HG02870 (cell line): ENCODE results near the gene AMZ1.
"Not testable (repeated sequence)": the region's sequence is repeated elsewhere in the genome, so short reads cannot be mapped to it uniquely, and the experiment has no call there.

Experiments used
- ATAC-seq: cut with Tn5 transposase; IDR thresholded peaks from one replicate; pipeline ENCODE4 v1.9.1; 2021; ENCODE audit warnings: mild to moderate bottlenecking, moderate library complexity; ENCODE audit not compliant: unreplicated experiment

AMZ1 gene

DNA sequence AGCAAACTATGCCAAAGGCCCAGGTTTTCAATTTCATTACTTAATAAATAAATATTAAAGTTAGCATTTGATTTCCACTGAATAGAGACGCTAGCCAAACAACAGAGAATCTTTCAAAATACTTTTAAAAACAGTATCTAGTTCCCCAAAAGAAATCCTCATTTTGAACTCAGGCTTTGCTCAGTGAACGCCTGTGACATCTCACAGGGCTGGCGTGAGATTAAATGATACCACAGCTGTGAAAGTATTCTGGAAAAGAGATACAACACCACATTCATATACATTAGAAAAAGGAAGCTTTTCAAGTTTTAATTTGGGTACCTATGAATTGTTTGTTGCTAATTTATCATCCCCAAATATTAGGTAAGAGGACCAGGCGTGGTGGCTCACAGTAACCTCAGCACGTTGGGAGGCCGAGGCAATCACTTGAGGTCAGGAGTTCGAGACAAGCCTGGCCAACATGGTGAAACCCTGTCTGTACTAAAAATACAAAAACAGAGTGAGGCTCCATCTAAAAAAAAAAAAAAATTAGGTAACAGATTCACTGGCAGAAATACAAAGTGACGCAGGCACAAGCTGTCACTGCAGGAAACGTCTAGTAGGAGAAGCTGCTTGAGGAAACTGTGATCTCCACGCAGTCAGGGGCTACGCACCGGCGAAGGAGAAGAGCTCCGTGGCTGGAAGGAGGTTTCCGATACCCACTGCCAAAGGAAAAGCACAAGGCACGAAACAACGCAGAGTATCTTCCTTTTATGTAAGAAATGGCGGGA is 50.0 kb downstream of the AMZ1 start:
- ATAC-seq: no peak

GRCh38 chr7:2738766-2739549 is 51.0 kb downstream of the AMZ1 start:
- ATAC-seq: no peak

GRCh38 chr7:2743523-2744185 is 55.7 kb downstream of the AMZ1 start:
- ATAC-seq: not testable (repeated sequence)

DNA sequence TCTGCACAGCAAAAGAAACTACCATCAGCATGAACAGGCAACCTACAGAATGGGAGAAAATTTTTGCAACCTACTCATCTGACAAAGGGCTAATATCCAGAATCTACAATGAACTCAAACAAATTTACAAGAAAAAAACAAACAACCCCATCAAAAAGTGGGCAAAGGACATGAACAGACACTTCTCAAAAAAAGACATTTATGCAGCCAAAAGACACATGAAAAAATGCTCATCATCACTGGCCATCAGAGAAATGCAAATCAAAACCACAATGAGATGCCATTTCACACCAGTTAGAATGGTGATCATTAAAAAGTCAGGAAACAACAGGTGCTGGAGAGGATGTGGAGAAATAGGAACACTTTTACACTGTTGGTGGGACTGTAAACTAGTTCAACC is 60.7 kb downstream of the AMZ1 start:
- not testable (repeated sequence) for ATAC-seq

DNA sequence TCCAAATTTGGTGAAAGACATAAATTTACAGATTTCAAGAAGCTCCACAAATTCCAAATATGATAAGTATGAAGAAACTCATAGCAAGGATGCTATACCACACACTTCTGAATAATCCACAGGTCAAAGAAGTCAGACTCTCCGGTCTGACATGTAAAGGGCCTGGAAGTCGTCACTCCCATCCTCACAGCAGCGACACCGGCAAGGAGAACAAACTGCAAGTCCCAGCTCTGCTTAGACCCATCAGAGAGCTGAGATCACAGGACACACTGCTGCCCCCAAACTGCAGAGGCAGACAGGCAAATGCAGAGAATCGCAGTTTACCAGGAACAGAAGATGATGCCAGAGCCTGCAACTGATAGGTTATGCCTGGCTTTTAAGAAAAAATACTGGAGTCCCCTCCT is 62.0 kb downstream of the AMZ1 start:
- no peak for ATAC-seq

DNA sequence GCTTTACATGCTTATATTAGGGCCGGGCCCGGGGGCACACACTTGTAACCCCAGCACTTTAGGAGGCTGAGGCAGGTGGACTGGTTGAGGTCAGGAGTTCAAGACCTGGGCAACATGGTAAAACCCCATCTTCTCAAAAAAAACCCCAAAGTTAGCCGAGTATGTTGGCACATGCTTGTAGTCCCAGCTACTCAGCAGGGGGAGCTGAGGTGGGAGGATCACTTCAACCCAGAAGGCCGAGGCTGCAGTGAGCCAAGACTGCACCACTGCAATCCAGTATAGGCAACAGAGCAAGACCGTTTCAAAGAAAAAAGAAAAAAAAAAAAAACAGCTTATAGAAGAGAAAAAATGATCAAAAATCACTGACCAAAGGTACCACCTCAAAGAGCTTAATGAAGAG is 63.1 kb downstream of the AMZ1 start:
- no peak for ATAC-seq

DNA sequence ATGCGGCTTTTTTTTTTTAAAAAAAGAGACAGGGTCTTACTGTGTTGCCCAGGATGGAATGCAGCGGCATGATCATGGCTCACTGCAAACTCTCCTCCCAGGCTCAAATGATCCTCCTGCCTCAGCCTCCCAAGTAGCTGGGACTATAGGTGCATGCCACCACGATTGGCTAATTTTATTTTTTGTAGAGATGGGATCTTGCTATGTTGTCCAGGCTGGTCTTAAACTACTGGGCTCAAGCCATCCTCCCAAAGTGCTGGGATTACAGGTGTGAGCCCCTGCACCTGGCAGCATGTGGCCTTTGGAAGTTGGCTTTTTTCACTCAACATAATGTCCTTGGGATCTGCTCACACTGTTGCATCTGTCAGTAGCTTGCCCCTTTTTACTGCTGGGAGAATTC is 65.1 kb downstream of the AMZ1 start:
- ATAC-seq: no peak

DNA sequence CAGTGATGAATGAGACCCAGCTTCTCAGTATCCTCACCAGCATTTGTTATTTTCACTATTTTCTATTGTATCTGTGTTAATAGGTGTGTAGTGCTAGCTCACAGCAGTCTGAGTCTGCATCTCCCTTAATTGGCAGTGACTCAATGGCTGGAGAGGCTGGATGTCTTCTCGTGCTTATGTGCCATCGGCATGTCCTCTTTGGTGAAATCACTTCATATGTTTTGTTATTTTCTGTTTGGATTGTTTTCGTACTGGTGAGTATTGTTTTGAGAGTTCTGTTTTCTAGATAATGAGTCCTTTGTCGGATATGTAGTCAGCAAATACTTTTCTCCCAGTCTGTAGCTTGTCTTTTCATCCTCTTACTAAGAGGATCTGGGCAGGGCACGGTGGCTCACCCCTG is 66.1 kb downstream of the AMZ1 start:
- no peak for ATAC-seq

GRCh38 chr7:2754912-2755311 is 66.9 kb downstream of the AMZ1 start:
- no peak for ATAC-seq

- ATAC-seq: no peak
Observed at GRCh38 chr7:2755531-2755930, 67.5 kb downstream of the AMZ1 start.

DNA sequence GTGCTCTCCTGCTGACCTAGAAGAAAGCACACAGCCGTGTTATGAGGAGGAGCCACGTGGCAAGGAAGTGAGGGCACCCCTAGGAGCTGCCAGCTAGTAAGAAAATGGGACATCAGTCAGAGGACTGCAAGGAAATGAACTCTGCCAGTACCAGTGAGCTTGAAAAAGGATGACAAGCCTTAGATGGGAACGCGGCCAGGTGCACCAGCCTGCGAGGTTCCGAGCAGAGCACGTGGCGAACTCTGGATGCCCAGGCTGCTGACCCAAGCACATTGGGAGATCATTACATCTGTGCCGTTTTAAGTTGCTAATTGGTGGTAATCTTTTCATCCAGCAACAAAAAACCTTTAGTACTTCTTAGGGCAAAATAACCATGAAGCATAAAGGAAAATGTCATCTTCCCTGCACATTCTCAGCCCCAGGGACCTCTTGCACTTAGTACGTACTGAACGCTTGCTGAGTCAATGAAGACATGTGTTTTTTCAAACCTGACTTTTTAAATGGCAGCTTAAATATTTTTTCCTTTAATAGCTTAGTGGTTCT is 69.4 kb downstream of the AMZ1 start:
- peak; percentile 1 for ATAC-seq

DNA sequence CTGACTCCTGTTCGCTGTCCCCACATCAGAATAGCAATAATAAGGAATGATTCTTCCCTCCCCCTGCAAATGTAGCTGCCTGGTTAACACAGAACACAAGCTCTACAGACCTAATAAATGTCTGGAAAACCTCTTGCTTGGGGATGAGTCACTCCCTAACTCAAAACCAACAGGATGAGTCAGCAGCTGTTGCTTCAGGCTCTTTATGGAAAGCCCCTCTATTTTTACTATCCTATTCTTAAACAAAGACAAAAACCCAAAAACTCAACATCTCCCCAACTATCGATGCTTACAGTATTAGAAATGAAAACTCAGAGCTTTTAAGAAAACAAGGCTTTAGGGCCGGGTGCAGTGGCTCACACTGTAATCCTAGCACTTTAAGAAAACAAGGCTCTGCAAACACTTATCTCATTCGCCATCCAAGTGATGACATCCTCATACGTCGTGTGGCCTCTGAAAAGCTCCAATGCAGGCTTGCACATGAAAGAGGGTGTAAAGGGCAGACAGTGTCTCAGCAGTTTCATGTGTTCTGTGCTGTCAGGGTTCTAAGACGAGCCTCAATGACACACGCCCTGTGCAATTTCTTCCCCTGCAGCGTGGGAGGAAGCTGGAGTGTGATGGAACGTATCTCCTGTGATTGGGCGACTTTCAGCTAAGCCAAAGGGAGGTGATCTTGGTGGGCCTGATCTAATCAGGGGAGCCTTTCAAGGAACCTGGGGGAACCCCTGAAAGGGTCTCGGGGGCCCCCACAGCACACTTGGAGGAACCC is 70.1 kb downstream of the AMZ1 start:
- peak; percentile 73 for ATAC-seq

GRCh38 chr7:2758673-2759616 is 70.9 kb downstream of the AMZ1 start:
- no peak for ATAC-seq

DNA sequence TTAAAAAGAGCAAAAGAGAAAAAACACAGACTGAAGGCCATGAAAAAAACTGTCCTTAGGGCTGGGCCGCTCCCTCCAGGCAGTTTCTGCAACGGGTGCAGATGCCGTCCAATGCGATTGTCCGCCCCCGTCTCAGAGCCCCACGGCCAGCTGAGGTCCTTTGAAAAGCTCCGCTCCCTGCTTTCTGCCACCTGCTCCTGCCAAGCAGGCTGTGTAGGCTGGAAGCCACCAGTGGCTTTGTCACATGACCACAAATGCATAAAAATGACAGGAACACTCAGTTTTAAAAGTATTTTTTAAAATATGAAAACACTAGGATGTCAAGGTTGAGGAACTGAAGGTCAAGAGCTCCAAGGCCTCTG is 71.7 kb downstream of the AMZ1 start:
- no peak for ATAC-seq

DNA sequence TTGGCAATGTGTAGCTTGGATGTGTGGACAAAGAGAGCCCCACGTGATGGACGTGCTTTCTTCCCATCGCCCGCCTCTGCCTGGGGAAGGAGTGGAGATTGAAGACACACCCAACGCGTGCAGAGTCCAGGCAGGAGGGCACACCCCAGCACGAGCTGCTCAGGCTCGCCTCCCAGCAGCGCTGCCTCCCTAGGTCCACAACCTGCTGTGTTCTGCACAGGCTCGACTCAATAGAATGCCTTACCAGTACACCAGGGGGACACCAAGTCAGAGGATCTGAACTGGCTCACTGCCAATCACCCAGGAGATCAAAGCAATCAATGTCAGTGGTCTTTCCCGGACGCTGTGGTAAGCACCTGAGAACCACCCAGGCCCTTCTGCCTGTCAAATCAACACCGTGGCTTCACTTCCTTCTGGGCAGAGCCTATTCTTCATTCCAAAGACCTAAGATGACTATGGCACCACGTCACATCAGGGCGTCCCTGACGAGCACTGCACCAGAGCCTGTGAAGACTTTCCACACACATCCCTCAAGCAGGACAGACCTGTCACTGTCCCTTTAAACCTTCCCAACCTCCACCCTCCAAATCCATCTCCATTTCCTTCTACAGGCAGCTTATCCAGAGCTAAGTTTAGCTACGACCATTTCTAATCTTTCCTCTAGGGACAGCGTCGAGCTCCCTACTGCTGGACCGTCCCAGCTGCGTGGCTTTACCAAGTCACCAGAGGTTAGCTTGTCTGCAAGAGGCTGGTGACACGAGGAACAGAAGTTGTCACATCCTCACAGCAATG is 72.3 kb downstream of the AMZ1 start:
- no peak for ATAC-seq

- no peak for ATAC-seq
Observed at GRCh38 chr7:2761131-2761624, 73.2 kb downstream of the AMZ1 start.

GRCh38 chr7:2761801-2762497 is 73.9 kb downstream of the AMZ1 start:
- no peak for ATAC-seq

DNA sequence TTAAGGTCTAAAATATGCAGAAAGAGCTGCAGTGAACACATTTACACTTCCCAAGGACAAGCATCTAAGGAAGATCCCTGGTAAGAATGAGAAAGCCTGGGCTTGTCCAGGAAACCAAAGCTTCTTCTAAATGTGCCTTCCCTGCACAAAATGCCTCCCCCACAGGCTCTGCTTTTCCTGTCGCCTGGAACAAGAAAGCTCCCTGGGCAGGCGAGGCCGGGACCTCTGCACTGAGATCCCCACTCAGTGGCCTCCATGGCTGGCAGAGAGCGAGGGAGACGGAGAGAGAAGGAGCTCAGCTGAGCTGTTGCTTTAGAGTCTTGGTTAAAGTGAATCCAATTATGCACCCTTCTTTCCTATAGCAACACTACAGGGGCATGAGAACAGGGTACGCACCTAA is 75.6 kb downstream of the AMZ1 start:
- ATAC-seq: no peak
